Measurements from ENCODE around the gene ALG3.
"Not testable (repeated sequence)": the region's sequence is repeated elsewhere in the genome, so short reads cannot be mapped to it uniquely, and the experiment has no call there.

The ALG3 gene

DNA sequence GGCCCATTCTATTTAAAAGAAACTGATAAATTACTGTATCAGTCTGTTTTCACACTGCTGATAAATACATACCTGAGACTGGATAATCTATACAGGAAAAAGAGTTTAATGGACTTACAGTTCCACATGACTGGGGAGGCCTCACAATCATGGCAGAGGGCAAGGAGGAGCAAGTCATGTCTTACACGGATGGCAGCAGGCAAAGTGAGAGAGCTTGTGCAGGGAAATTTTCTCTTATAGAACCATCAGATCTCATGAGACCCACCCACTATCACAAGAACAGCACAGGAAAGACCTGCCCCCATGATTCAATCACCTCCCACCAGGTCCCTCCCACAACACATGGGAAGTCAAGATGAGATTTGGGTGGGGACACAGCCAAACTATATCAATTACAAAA, 18.5 kb upstream of the ALG3 start:
- H3K27me3 Mint-ChIP-seq = peaks cover 23% of the 10 kb centered on the region
- not testable (repeated sequence) for H3K4me1 Mint-ChIP-seq, H3K36me3 Mint-ChIP-seq, H3K4me3 Mint-ChIP-seq, H3K9me3 Mint-ChIP-seq, H3K27ac Mint-ChIP-seq

DNA sequence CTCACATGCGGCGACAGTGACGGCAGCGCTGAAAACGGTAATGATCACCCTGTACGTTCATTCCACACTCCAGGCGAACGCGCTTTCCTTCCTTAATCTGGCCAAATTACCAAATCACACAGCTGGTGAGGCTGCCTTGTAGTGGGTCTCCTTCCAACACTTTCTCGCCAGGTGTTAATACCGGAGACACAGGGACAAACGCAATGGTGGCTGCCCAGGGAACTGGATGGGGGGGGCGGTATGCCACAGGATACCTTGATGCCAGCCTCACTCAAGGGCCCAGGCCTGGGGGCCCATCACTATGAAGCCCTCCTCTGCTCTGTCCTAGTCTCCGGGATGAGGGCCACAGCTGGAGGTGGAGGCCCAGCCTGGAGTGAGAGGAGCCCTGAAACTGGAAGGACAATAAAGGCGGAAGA, 14.0 kb upstream of the ALG3 start:
- H3K36me3 Mint-ChIP-seq = peaks cover 7% of the 10 kb centered on the region
- peak overlapping the region; percentile 47 for H3K4me3 Mint-ChIP-seq
- H3K27me3 Mint-ChIP-seq = peaks cover 26% of the 10 kb centered on the region
- peaks cover 22% of the 10 kb centered on the region for H3K4me1 Mint-ChIP-seq
- no peaks in the 10 kb centered on the region for H3K9me3 Mint-ChIP-seq
- H3K27ac Mint-ChIP-seq = peak overlapping the region; percentile 30

DNA sequence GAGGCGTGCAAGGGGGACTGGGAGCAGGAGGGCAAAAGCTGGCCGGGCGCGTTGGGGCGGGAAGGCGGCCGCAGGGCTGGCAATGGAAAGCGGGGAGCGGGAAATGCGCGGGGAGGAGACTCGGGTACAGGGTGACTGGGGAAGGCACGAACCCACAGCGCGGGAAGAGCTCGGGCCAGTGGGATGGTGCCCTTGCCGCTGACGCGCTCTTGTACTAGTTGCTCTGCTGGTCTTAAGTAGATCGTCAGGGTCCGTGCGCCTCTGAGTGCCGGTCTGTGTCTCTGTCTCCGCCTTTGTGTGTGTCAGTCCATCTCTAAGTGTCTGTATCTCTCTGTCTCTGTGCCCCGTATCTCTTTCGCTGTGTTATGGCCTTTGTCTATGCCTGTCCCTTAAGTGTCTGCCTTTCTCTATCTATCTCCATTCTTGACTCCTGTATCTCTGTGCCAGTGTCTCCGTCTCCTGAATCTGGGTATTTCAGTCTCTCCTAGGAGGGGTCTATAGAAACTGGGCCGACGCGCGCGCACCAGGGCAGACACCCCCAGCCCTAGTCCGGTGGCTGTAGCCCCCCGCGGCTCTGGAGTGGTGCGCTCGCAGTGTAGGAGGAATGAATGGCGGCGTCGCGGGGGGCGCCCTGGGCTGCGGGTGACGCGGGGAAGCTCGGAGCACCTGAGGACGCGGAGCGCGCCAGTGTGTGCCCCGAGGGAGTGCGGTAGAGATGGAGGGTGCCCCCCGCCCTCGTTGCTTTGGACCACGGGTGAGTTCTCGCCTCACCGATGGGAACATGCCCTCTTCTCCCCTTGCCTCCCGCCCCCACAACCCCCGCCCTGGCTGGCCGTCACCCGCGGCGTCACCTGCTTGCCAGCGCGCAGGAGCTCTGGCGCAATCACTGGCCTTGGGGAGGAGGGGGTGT, 13.3 kb upstream of the ALG3 start:
- Mint-ChIP-seq H3K27me3 (peaks cover 23% of the 10 kb centered on the region), H3K4me3 (peak overlapping the region; percentile 97), H3K9me3 (no peaks in the 10 kb centered on the region), H3K36me3 (peaks cover 7% of the 10 kb centered on the region), H3K4me1 (peaks cover 22% of the 10 kb centered on the region), H3K27ac (peak overlapping the region; percentile 74)

DNA sequence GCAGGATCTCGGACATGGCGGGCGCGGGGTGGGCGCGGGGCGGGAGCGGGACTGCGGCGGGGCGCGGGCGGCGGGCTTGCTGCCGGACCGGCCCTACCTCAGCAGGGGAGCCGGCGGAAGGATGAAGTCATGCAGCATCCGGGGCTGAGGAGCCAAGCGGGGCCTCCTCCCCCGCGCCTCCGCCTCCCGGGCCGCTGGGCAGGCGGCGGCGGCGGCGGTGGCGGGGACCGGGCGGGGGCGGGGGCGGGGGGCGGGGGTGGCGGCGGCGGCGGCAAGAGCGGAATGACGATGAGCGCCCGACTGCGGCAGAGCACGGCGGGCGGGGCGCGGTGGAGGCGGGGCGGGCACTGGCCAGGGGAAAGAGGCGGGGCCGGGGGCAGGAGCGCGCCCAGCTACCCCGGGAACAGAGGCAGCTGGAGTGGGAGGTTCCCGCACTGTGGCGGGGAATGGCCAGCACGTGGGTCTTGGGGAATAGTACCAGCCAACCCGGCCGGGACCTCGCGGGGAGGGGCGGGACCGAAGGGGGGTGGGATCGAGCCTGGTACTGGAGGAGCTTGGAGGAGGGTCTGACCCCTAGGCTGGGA, 12.6 kb upstream of the ALG3 start, which contains the start of gene CAMK2N2:
TSS of gene CAMK2N2 (minus strand) at position 284 of the 584 bp plus-strand sequence. CDS start at position 16, 268 bp downstream.
- H3K27ac Mint-ChIP-seq = peak within 1 kb of the TSS; percentile 74
- H3K27me3 Mint-ChIP-seq = peaks cover 22% of the 10 kb centered on the region
- H3K9me3 Mint-ChIP-seq = no peaks in the 10 kb centered on the region
- H3K36me3 Mint-ChIP-seq = peaks cover 7% of the 10 kb centered on the region
- H3K4me1 Mint-ChIP-seq = peaks cover 22% of the 10 kb centered on the region
- H3K4me3 Mint-ChIP-seq = peak within 1 kb of the TSS; percentile 97

DNA sequence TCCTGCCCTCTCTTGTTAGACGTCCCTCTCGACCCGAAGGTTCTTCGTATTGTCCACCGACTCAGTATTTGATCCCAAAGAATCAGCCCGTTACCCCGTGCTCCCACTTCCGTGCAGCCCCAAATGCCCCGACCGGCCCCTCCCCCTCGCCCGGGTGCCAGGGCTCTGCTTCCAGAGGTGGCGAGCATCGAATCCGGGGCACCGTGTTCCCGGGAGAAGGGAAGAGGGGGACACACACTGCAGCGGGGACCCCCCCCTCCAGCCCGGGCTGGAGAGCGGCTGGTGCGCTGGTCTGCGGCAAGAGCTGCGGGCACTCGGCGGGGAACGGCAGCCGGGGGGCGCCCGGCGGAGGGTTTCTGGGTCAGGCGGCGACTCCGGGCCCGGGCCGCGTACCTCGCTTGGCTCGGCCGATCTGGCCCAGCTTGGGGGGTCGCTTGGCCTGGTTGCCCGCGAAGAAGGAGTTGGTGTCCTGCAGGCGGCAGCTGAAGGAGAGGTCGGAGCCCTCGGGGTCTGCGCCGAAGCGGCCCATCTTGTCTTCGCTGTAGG, 12.0 kb upstream of the ALG3 start:
- H3K4me1 Mint-ChIP-seq = peaks cover 22% of the 10 kb centered on the region
- H3K36me3 Mint-ChIP-seq = peaks cover 7% of the 10 kb centered on the region
- H3K9me3 Mint-ChIP-seq = no peaks in the 10 kb centered on the region
- peak overlapping the region; percentile 86 for H3K4me3 Mint-ChIP-seq
- H3K27ac Mint-ChIP-seq = peak overlapping the region; percentile 53
- peaks cover 20% of the 10 kb centered on the region for H3K27me3 Mint-ChIP-seq

DNA sequence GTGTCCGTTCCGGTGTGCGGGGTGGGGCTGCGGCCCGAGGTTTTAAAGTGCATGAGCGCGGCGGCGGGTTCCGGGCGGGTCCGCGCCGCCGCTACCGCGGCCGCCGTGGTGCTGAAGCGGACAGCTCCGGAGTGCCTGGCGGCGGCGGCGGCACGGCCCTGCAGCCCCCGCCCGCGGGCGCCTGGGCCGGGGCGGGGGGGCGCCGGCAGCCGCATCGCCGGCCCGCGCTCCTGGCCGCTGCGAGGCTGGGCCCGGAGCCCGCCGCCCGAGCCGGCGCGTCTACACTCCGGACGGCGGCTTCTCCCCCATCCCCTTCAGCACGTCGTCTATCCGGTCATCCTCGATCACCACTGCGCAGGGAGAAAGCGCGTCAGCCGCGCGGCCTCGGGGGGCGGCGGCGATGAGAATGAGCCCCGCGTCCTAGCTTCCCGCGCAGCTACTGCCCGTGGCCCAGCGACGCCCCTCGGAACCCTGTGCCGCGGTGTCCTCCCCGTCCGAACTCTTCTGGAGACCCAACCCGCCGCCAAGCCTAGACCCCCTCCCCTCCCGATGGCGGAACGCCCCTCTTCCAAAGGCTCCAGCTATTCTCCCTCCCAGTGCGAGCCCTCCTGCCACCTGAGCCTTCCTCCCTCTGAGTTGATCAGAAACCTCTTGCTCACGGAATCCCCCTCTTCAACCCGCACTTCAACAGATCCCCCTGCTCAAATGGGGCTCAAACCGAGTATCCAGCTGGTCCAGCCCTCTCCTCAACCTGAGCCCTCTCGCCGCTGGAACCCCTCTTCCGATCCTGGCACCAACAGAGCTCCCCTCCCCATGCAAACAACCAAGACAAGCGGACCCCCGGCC, 11.3 kb upstream of the ALG3 start:
- no peaks in the 10 kb centered on the region for H3K9me3 Mint-ChIP-seq
- peak overlapping the region; percentile 53 for H3K27ac Mint-ChIP-seq
- H3K4me1 Mint-ChIP-seq = peaks cover 26% of the 10 kb centered on the region
- peaks cover 20% of the 10 kb centered on the region for H3K27me3 Mint-ChIP-seq
- H3K4me3 Mint-ChIP-seq = peak overlapping the region; percentile 86
- peaks cover 7% of the 10 kb centered on the region for H3K36me3 Mint-ChIP-seq

DNA sequence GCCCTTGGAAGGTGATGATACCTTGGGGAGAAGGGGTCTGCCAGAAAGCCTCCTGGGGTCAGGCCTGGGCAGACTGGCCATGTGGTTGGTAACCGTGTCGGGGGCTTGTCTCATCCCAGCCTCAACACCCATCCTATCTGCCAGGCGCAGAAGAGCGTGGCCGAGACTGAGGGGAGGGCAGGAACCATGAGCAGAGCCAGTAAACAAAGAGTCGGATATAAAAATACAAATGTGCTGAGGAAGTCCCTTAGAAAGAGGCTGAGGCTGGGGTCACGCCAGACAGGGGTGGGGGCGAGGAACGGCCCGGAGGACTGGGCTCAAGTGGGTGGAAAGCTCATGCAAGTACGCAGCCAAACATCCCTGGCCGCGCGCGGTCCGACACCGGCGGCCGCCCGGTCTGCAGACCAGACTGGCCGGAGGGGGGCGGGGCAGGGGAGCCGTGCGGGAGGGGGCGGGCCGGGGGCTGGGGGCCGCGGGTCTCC, 10.7 kb upstream of the ALG3 start:
- H3K27me3 Mint-ChIP-seq = peaks cover 17% of the 10 kb centered on the region
- H3K9me3 Mint-ChIP-seq = no peaks in the 10 kb centered on the region
- H3K36me3 Mint-ChIP-seq = peaks cover 7% of the 10 kb centered on the region
- H3K4me1 Mint-ChIP-seq = peaks cover 26% of the 10 kb centered on the region
- H3K4me3 Mint-ChIP-seq = peak overlapping the region; percentile 77
- no peak overlapping the region for H3K27ac Mint-ChIP-seq

DNA sequence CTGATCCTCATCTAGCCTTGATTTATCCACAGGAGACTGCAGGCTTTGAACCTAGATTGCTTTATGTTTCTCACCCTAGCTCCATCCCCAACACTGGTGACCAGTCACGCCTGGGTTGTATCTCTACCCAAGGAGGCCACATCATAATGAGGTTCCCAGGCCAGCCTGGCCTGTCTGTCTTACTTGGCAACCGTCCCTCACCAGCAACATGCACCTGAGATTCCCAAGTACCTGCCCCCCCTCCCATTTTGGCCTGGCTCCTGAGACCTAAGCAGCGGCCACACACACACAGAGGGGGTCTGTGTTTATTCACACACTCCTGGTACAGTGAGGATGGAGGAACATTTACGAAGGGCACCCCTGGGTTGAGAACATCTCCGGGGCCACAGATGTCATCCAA, 10.2 kb upstream of the ALG3 start:
- Mint-ChIP-seq H3K9me3 (no peaks in the 10 kb centered on the region), H3K36me3 (peaks cover 7% of the 10 kb centered on the region), H3K27me3 (peaks cover 17% of the 10 kb centered on the region), H3K4me1 (peaks cover 26% of the 10 kb centered on the region), H3K27ac (no peak overlapping the region), H3K4me3 (peak overlapping the region; percentile 77)

DNA sequence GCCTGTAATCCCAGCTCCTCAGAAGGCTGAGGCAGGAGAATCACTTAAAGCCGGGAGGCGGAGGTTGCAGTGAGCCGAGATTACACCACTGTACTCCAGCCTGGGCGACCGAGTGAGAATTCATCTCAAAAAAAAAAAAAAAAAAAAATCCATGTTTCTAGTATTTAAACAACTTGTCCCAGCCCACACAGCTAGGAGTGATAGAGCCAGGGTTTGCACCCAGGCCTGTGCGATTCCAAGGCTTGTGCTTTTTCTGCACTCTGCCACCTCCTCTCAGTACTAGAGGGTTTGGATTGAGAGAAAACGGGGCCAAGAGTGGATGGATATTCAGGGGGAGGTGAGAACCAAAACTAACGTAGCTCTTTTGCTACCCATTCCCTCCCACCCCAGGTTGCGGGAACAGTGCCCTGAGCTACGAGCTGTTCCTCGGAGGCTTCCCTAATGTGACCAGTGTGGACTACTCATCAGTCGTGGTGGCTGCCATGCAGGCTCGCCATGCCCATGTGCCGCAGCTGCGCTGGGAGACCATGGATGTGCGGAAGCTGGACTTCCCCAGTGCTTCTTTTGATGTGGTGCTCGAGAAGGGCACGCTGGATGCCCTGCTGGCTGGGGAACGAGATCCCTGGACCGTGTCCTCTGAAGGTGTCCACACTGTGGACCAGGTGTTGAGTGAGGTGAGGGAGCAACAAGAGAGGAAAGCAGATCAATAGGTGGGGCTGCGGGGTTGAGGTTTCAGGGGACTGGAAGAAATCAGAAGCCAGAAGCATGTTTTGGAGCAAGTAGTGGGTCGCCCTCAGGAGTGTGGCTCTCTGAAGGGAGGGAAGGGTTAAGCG, 8.5 kb upstream of the ALG3 start:
- peaks cover 13% of the 10 kb centered on the region for H3K27me3 Mint-ChIP-seq
- H3K27ac Mint-ChIP-seq = no peak overlapping the region
- peaks cover 7% of the 10 kb centered on the region for H3K36me3 Mint-ChIP-seq
- no peak overlapping the region for H3K4me3 Mint-ChIP-seq
- H3K4me1 Mint-ChIP-seq = peaks cover 21% of the 10 kb centered on the region
- no peaks in the 10 kb centered on the region for H3K9me3 Mint-ChIP-seq

DNA sequence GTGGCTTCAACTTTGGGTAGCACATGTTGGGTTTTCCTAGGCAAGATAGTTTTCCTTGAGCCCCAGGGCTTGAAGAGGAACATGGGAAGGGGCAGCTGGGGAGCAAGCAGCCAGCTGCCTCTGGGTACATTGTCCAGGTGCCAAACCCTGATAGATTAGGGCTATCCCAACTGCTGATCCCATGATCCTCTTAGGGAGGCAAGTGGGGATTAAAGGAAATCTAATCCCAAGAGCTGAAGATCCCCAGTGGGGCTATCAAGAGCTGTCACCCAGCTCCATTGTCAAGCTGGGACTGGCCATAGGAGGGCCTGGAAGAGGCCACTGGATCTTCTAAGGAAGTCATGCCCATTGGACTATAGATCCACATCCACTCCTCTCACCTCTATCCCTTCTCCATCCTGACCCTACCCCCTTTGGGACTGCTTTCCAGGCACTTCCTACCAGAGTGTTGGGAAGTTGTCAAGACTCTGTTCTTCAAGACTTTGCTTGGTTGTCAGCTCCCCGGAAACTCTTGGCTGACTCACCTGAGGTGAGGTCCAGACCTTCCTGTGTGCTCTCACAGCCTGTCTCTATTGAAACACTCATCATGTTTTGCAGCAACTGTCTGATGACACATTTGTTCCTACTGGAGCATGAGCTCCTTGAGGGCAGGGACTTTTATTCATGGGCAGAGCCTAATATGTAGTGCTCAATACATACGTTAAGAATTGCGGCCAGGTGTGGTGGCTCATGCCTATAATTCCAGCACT, 6.7 kb upstream of the ALG3 start:
- peaks cover 6% of the 10 kb centered on the region for H3K36me3 Mint-ChIP-seq
- H3K27me3 Mint-ChIP-seq = peaks cover 7% of the 10 kb centered on the region
- H3K9me3 Mint-ChIP-seq = no peaks in the 10 kb centered on the region
- peaks cover 13% of the 10 kb centered on the region for H3K4me1 Mint-ChIP-seq
- H3K27ac Mint-ChIP-seq = peak overlapping the region; percentile 30
- no peak overlapping the region for H3K4me3 Mint-ChIP-seq

DNA sequence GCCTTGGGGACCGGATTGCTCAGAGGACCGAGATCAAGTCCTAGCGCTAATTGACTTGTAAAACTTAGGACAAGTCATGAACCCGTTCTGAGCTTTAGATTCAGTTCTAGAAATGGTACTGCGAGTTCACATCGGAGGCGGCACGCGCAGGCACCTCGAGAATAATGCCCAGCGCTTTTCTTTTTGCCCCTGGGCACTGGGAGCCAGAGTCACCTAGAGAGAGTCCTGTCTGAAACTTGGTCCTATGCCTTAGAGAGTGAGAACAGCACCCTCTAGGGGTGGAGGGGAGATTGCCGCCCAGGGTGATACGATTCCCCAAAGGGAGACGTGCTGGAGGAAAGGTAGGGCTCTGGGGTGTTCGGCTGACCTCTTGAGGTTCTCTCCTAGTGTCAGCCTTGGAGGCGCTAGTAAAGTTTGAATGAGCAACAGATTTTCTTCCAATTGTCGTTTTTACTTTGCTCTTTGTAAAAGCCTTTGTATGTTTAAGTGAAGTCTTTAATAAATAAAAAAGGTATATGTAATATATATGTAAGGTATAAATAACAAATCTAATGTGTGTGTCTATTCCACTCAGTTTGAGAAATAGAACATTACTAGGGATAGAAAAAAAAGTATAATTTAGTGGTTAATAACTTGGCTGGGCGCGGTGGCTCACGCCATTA, 1.5 kb upstream of the ALG3 start:
- H3K4me1 Mint-ChIP-seq = peaks cover 15% of the 10 kb centered on the region
- no peaks in the 10 kb centered on the region for H3K27me3 Mint-ChIP-seq
- H3K36me3 Mint-ChIP-seq = no peaks in the 10 kb centered on the region
- H3K4me3 Mint-ChIP-seq = peak overlapping the region; percentile 97
- peak overlapping the region; percentile 100 for H3K27ac Mint-ChIP-seq
- H3K9me3 Mint-ChIP-seq = no peaks in the 10 kb centered on the region

DNA sequence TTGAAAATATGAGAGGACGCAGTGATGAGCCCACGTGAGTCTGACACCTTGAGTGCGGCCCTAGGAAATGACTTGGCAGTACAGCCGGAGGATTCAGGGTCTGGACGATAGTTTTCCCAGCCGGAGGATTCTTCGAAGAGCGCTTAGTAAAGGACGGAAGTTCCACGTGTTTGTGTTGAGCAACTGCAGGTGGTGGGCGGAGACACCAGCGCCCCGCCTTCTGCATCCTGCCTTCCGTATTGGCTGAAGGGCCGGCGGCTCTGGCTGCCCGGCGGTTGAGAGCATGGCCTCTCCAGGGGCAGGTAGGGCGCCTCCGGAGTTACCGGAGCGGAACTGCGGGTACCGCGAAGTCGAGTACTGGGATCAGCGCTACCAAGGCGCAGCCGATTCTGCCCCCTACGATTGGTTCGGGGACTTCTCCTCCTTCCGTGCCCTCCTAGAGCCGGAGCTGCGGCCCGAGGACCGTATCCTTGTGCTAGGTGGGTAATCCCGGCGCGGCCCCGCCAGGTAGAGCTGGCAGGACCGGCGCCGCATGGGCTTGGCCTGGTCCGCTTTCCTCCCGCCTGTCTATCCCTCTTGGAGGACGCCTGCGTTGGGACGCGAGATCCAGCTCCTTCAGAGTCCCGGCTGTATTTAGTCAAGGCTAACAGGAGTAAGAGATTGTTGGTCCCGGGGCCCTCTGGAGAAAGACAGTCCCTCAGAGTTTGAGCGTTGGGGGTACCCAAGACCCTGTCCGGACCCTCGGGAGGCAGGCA, 827 bp upstream of the ALG3 start, which contains the start of gene EEF1AKMT4:
TSS of gene EEF1AKMT4 (plus strand) at position 261 of the 755 bp plus-strand sequence. CDS start at position 284, 23 bp downstream.
- no peaks in the 10 kb centered on the region for H3K27me3 Mint-ChIP-seq
- peak within 1 kb of the TSS; percentile 97 for H3K4me3 Mint-ChIP-seq
- H3K27ac Mint-ChIP-seq = peak within 1 kb of the TSS; percentile 100
- peaks cover 4% of the 10 kb centered on the region for H3K36me3 Mint-ChIP-seq
- peaks cover 15% of the 10 kb centered on the region for H3K4me1 Mint-ChIP-seq
- no peaks in the 10 kb centered on the region for H3K9me3 Mint-ChIP-seq

DNA sequence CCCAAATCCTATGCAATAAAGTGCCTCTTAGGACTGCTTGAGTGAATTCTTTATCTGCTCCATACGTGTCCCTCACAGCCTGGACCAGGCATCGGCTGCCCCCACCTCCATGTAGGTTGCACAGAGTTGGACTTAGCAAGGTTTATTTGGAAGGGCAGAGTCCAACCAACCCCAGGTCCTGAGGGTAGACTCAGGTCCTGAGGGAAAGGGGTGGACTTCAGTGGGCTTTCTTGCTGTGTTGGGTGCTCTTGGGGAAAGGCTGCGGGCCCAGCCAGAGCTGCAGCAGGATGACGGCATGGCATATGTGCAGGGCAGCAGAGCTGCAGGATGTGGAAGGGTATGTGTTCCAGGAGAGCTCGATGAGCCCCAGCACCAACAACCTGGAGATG, 6.5 kb downstream of the ALG3 start:
- Mint-ChIP-seq H3K36me3 (peaks cover 9% of the 10 kb centered on the region), H3K4me3 (no peak overlapping the region), H3K27ac (no peak overlapping the region), H3K27me3 (no peaks in the 10 kb centered on the region), H3K9me3 (no peaks in the 10 kb centered on the region), H3K4me1 (peaks cover 5% of the 10 kb centered on the region)
